MM.1S (cell line): ENCODE results near the gene RGMA.
"Not testable (repeated sequence)": the region's sequence is repeated elsewhere in the genome, so short reads cannot be mapped to it uniquely, and the experiment has no call there.

Source experiments
- DNase-seq: peaks from one replicate; pipeline ENCODE4 v3.0.0-alpha.2; 2015
- H2AFZ ChIP-seq: fragments of 300-600 bp; sonication (generic); 2 replicates; pipeline ENCODE4 v1.6.0; 2016; ENCODE audit warnings: antibody characterized with exemption, low read length
- H3F3A ChIP-seq: fragments of 300-600 bp; sonication (generic); 2 replicates; pipeline ENCODE4 v1.6.1; 2016; ENCODE audit warnings: mild to moderate bottlenecking, antibody characterized with exemption, low read length, moderate library complexity, mixed read lengths; ENCODE audit not compliant: insufficient read depth
- H3K27ac ChIP-seq: fragments of 300-600 bp; sonication (generic); 2 replicates; pipeline ENCODE4 v1.5.1; 2016; ENCODE audit warnings: mild to moderate bottlenecking, low read length
- H3K27me3 ChIP-seq: fragments of 300-600 bp; sonication (generic); replicated peaks from 2 replicates; pipeline ENCODE4 v1.6.0; 2016; ENCODE audit warnings: low read length; ENCODE audit not compliant: insufficient read depth
- H3K36me3 ChIP-seq: fragments of 300-600 bp; sonication (generic); replicated peaks from 2 replicates; pipeline ENCODE4 v1.6.1; 2016; ENCODE audit warnings: mild to moderate bottlenecking, low read length, mixed read lengths; ENCODE audit not compliant: insufficient read depth
- H3K4me1 ChIP-seq: fragments of 300-600 bp; sonication (generic); 2 replicates; pipeline ENCODE4 v1.6.1; 2016; ENCODE audit warnings: low read length, mixed read lengths
- H3K4me2 ChIP-seq: fragments of 300-600 bp; sonication (generic); 2 replicates; pipeline ENCODE4 v1.6.0; 2016; ENCODE audit warnings: low read depth, low read length
- H3K4me3 ChIP-seq: fragments of 300-600 bp; sonication (generic); 2 replicates; pipeline ENCODE4 v1.5.1; 2016; ENCODE audit warnings: low read length, mixed read lengths
- H3K79me2 ChIP-seq: fragments of 300-600 bp; sonication (generic); 2 replicates; pipeline ENCODE4 v1.6.1; 2016; ENCODE audit warnings: mixed run types, low read length, mixed read lengths
- H3K9ac ChIP-seq: fragments of 300-600 bp; sonication (generic); 2 replicates; pipeline ENCODE4 v1.6.1; 2016; ENCODE audit warnings: low read length, mixed read lengths
- H3K9me2 ChIP-seq: fragments of 300-600 bp; sonication (generic); replicated peaks from 2 replicates; pipeline ENCODE4 v1.6.1; 2016; ENCODE audit warnings: mild to moderate bottlenecking, low read length, mixed read lengths; ENCODE audit not compliant: insufficient read depth
- H3K9me3 ChIP-seq: fragments of 300-600 bp; sonication (generic); replicated peaks from 2 replicates; pipeline ENCODE4 v1.6.1; 2016; ENCODE audit warnings: mild to moderate bottlenecking, low read length, mixed read lengths; ENCODE audit not compliant: insufficient read depth
- H4K20me1 ChIP-seq: fragments of 300-600 bp; sonication (generic); 2 replicates; pipeline ENCODE4 v1.6.1; 2016; ENCODE audit warnings: mild to moderate bottlenecking, low read length, moderate library complexity, mixed read lengths; ENCODE audit not compliant: insufficient read depth
- CTCF ChIP-seq: fragments of 300-600 bp; sonication (generic); IDR thresholded peaks from 2 replicates; pipeline ENCODE4 v1.5.1; 2016; ENCODE audit warnings: antibody characterized with exemption, low read length, mixed read lengths
- EZH2 ChIP-seq: fragments of 300-600 bp; sonication (generic); optimal IDR thresholded peaks from 2 replicates; pipeline ENCODE3; 2017; ENCODE audit warnings: low read depth, mild to moderate bottlenecking, antibody characterized with exemption, low read length, mixed read lengths
- EZH2phosphoT487 ChIP-seq: fragments of 300-600 bp; sonication (generic); IDR thresholded peaks from 2 replicates; pipeline ENCODE4 v1.6.1; 2018; ENCODE audit warnings: antibody characterized with exemption, low read length

RGMA gene

GRCh38 chr15:93034512-93034911 lies 54.5 kb downstream of the RGMA start:
- Histone ChIP-seq H3K79me2 (no peaks in the 10 kb centered on the region), H3K4me3 (no peak overlapping the region), H3K9me2 (no peaks in the 10 kb centered on the region), H3K27ac (no peak overlapping the region), H3K4me1 (0 out of 2 replicates have a peak, but pooled peaks cover 4% of the 10 kb centered on the region), H3K27me3 (peaks cover 5% of the 10 kb centered on the region; the same call in 1 of the 2 replicates), H3K4me2 (no peak overlapping the region), H3F3A (peaks cover 4% of the 10 kb centered on the region; the same call in 1 of the 2 replicates), H3K36me3 (no peaks in the 10 kb centered on the region), H3K9me3 (no peaks in the 10 kb centered on the region), H2AFZ (no peak overlapping the region), H4K20me1 (no peaks in the 10 kb centered on the region), H3K9ac (no peak overlapping the region)
- TF ChIP-seq EZH2: no peak
- no peak for TF ChIP-seq CTCF
- no peak for TF ChIP-seq EZH2phosphoT487
- DNase-seq: no peak

GRCh38 chr15:93033434-93034045 lies 55.5 kb downstream of the RGMA start:
- no peaks in the 10 kb centered on the region for H4K20me1 ChIP-seq
- H3K27ac ChIP-seq: no peak overlapping the region
- no peaks in the 10 kb centered on the region for H3K36me3 ChIP-seq
- no peak overlapping the region for H3K4me2 ChIP-seq
- H3K79me2 ChIP-seq: no peaks in the 10 kb centered on the region
- peaks cover 9% of the 10 kb centered on the region; the same call in 1 of the 2 replicates for H3F3A ChIP-seq
- H3K4me3 ChIP-seq: no peak overlapping the region
- H3K9me2 ChIP-seq: no peaks in the 10 kb centered on the region
- TF ChIP-seq EZH2 (no peak), CTCF (no peak), EZH2phosphoT487 (no peak)
- no peaks in the 10 kb centered on the region for H3K9me3 ChIP-seq
- H3K27me3 ChIP-seq: peaks cover 5% of the 10 kb centered on the region; the same call in 1 of the 2 replicates
- no peak overlapping the region for H3K9ac ChIP-seq
- no peak overlapping the region for H2AFZ ChIP-seq
- H3K4me1 ChIP-seq: 0 out of 2 replicates have a peak, but pooled peaks cover 4% of the 10 kb centered on the region
- no peak for DNase-seq

GRCh38 chr15:93032515-93033206 lies 56.4 kb downstream of the RGMA start:
- not testable (repeated sequence) for H3K4me2 ChIP-seq, DNase-seq, H3K27ac ChIP-seq, H3K9me3 ChIP-seq, H3K36me3 ChIP-seq, H3K9me2 ChIP-seq, H3K27me3 ChIP-seq, H3K4me3 ChIP-seq, H4K20me1 ChIP-seq, H3K9ac ChIP-seq, H2AFZ ChIP-seq, H3K4me1 ChIP-seq, H3K79me2 ChIP-seq
- peaks cover 13% of the 10 kb centered on the region for H3F3A ChIP-seq

GRCh38 chr15:93031557-93032384 lies 57.2 kb downstream of the RGMA start:
- not testable (repeated sequence) for H3K4me3 ChIP-seq, H3K4me2 ChIP-seq, H3K9me3 ChIP-seq, H3K36me3 ChIP-seq, H3K79me2 ChIP-seq, H3K9me2 ChIP-seq, H3K27ac ChIP-seq, DNase-seq, H4K20me1 ChIP-seq, H3K27me3 ChIP-seq, H3K4me1 ChIP-seq, H3K9ac ChIP-seq, H2AFZ ChIP-seq
- H3F3A ChIP-seq: peaks cover 13% of the 10 kb centered on the region
